HEK293 (cell line): Measurements from ENCODE around the gene VWA3A.

ENCODE experiments used
- EGR2 ChIP-seq: fragments of 450-650 bp; formaldehyde crosslinking; IDR thresholded peaks from 2 replicates; pipeline ENCODE4 v1.5.1; 2016; ENCODE audit warnings: low read depth, missing biosample characterization, missing genetic modification characterization
- GLI2 ChIP-seq: fragments of 450-650 bp; formaldehyde crosslinking; IDR thresholded peaks from 2 replicates; pipeline ENCODE4; 2017; ENCODE audit warnings: missing biosample characterization, missing genetic modification characterization, low read depth, borderline replicate concordance
- KLF1 ChIP-seq: fragments of 450-650 bp; formaldehyde crosslinking; IDR thresholded peaks from 2 replicates; pipeline ENCODE4 v1.5.1; 2016; ENCODE audit warnings: missing biosample characterization, missing genetic modification characterization
- KLF10 ChIP-seq: fragments of 450-650 bp; IDR thresholded peaks from 2 replicates; pipeline ENCODE4 v1.5.1; 2018; ENCODE audit warnings: missing biosample characterization, mild to moderate bottlenecking, missing genetic modification characterization
- KLF8 ChIP-seq: fragments of 450-650 bp; formaldehyde crosslinking; IDR thresholded peaks from 2 replicates; pipeline ENCODE4 v1.5.1; 2016; ENCODE audit warnings: missing biosample characterization, missing genetic modification characterization
- MZF1 ChIP-seq: fragments of 450-650 bp; formaldehyde crosslinking; IDR thresholded peaks from 2 replicates; pipeline ENCODE4 v1.5.1; 2017; ENCODE audit warnings: missing biosample characterization, missing genetic modification characterization, borderline replicate concordance
- SCRT1 ChIP-seq: fragments of 450-650 bp; formaldehyde crosslinking; IDR thresholded peaks from 2 replicates; pipeline ENCODE4 v1.5.1; 2016; ENCODE audit warnings: missing biosample characterization, missing genetic modification characterization, borderline replicate concordance
- YY1 ChIP-seq: fragments of 450-650 bp; formaldehyde crosslinking; IDR thresholded peaks from 2 replicates; pipeline ENCODE4 v1.5.1; 2018; ENCODE audit warnings: missing biosample characterization, missing genetic modification characterization
- ZBTB1 ChIP-seq: fragments of 450-650 bp; formaldehyde crosslinking; IDR thresholded peaks from 2 replicates; pipeline ENCODE4 v1.5.1; 2016; ENCODE audit warnings: missing biosample characterization, missing genetic modification characterization
- ZBTB8A ChIP-seq: fragments of 450-650 bp; formaldehyde crosslinking; IDR thresholded peaks from 2 replicates; pipeline ENCODE4 v1.5.1; 2016; ENCODE audit warnings: missing biosample characterization, missing genetic modification characterization
- ZFHX2 ChIP-seq: fragments of 450-650 bp; formaldehyde crosslinking; conservative IDR thresholded peaks from 2 replicates; pipeline ENCODE4 v1.5.1; 2016; ENCODE audit warnings: missing biosample characterization, missing genetic modification characterization
- ZFP41 ChIP-seq: fragments of 450-650 bp; formaldehyde crosslinking; IDR thresholded peaks from 2 replicates; pipeline ENCODE4 v1.5.1; 2016; ENCODE audit warnings: missing biosample characterization, missing genetic modification characterization, borderline replicate concordance
- ZNF121 ChIP-seq: fragments of 450-650 bp; formaldehyde crosslinking; IDR thresholded peaks from 2 replicates; pipeline ENCODE4 v1.5.1; 2016; ENCODE audit warnings: missing biosample characterization, missing genetic modification characterization
- ZNF133 ChIP-seq: fragments of 450-650 bp; formaldehyde crosslinking; IDR thresholded peaks from 2 replicates; pipeline ENCODE4 v1.5.1; 2016; ENCODE audit warnings: missing biosample characterization, missing genetic modification characterization
- ZNF169 ChIP-seq: fragments of 450-650 bp; formaldehyde crosslinking; IDR thresholded peaks from 2 replicates; pipeline ENCODE4 v1.5.1; 2016; ENCODE audit warnings: missing biosample characterization, missing genetic modification characterization
- ZNF2 ChIP-seq: fragments of 450-650 bp; formaldehyde crosslinking; IDR thresholded peaks from 2 replicates; pipeline ENCODE4 v1.5.1; 2016; ENCODE audit warnings: missing biosample characterization, missing genetic modification characterization
- ZNF324 ChIP-seq: fragments of 450-650 bp; formaldehyde crosslinking; IDR thresholded peaks from 2 replicates; pipeline ENCODE4 v1.5.1; 2016; ENCODE audit warnings: missing biosample characterization, missing genetic modification characterization
- ZNF335 ChIP-seq: fragments of 450-650 bp; formaldehyde crosslinking; conservative IDR thresholded peaks from 2 replicates; pipeline ENCODE4 v1.5.1; 2016; ENCODE audit warnings: missing biosample characterization, missing genetic modification characterization
- ZNF354C ChIP-seq: fragments of 450-650 bp; formaldehyde crosslinking; IDR thresholded peaks from 2 replicates; pipeline ENCODE4 v1.5.1; 2016; ENCODE audit warnings: missing biosample characterization, missing genetic modification characterization, low read depth, borderline replicate concordance
- ZNF37A ChIP-seq: fragments of 450-650 bp; IDR thresholded peaks from 2 replicates; pipeline ENCODE4 v1.5.1; 2018; ENCODE audit warnings: missing biosample characterization, missing genetic modification characterization
- ZNF423 ChIP-seq: fragments of 450-650 bp; formaldehyde crosslinking; IDR thresholded peaks from 2 replicates; pipeline ENCODE4 v1.5.1; 2016; ENCODE audit warnings: missing biosample characterization, missing genetic modification characterization
- ZNF514 ChIP-seq: fragments of 450-650 bp; formaldehyde crosslinking; IDR thresholded peaks from 2 replicates; pipeline ENCODE4 v1.5.1; 2016; ENCODE audit warnings: missing biosample characterization, missing genetic modification characterization
- ZNF529 ChIP-seq: fragments of 450-650 bp; formaldehyde crosslinking; IDR thresholded peaks from 2 replicates; pipeline ENCODE4 v1.5.1; 2017; ENCODE audit warnings: missing genetic modification characterization, missing biosample characterization; ENCODE audit not compliant: insufficient replicate concordance
- ZNF558 ChIP-seq: fragments of 450-650 bp; formaldehyde crosslinking; IDR thresholded peaks from 2 replicates; pipeline ENCODE4 v1.5.1; 2016; ENCODE audit warnings: missing biosample characterization, missing genetic modification characterization
- ZNF585B ChIP-seq: fragments of 450-650 bp; formaldehyde crosslinking; IDR thresholded peaks from 2 replicates; pipeline ENCODE4 v1.5.1; 2016; ENCODE audit warnings: missing biosample characterization, missing genetic modification characterization
- ZNF624 ChIP-seq: fragments of 450-650 bp; formaldehyde crosslinking; IDR thresholded peaks from 2 replicates; pipeline ENCODE4 v1.5.1; 2017; ENCODE audit warnings: missing biosample characterization, missing genetic modification characterization
- ZNF629 ChIP-seq: fragments of 450-650 bp; formaldehyde crosslinking; IDR thresholded peaks from 2 replicates; pipeline ENCODE4 v1.5.1; 2017; ENCODE audit warnings: missing biosample characterization, missing genetic modification characterization
- ZNF777 ChIP-seq: fragments of 450-650 bp; formaldehyde crosslinking; IDR thresholded peaks from 2 replicates; pipeline ENCODE4 v1.5.1; 2017; ENCODE audit warnings: missing biosample characterization, missing genetic modification characterization, borderline replicate concordance
- ZNF792 ChIP-seq: fragments of 450-650 bp; formaldehyde crosslinking; IDR thresholded peaks from 2 replicates; pipeline ENCODE4 v1.5.1; 2016; ENCODE audit warnings: missing biosample characterization, missing genetic modification characterization
- ZNF837 ChIP-seq: fragments of 450-650 bp; formaldehyde crosslinking; IDR thresholded peaks from 2 replicates; pipeline ENCODE4 v1.5.1; 2016; ENCODE audit warnings: missing biosample characterization, missing genetic modification characterization
- ZSCAN16 ChIP-seq: fragments of 450-650 bp; formaldehyde crosslinking; IDR thresholded peaks from 2 replicates; pipeline ENCODE4 v1.5.1; 2016; ENCODE audit warnings: missing biosample characterization, missing genetic modification characterization
- ZSCAN23 ChIP-seq: fragments of 450-650 bp; formaldehyde crosslinking; IDR thresholded peaks from 2 replicates; pipeline ENCODE4 v1.5.1; 2016; ENCODE audit warnings: missing biosample characterization, missing genetic modification characterization
- ZSCAN30 ChIP-seq: fragments of 450-650 bp; IDR thresholded peaks from 2 replicates; pipeline ENCODE4 v1.5.1; 2018; ENCODE audit warnings: missing biosample characterization, mild to moderate bottlenecking, missing genetic modification characterization, moderate library complexity
- ZXDB ChIP-seq: fragments of 450-650 bp; formaldehyde crosslinking; IDR thresholded peaks from 2 replicates; pipeline ENCODE4 v1.5.1; 2016; ENCODE audit warnings: missing biosample characterization, missing genetic modification characterization
- TF ChIP-seq, protein P1 (sequence below): fragments of 450-650 bp; formaldehyde crosslinking; optimal IDR thresholded peaks from 2 replicates; pipeline ENCODE3; 2016; ENCODE audit warnings: missing biosample characterization, mild to moderate bottlenecking, missing genetic modification characterization
- TF ChIP-seq, protein P2 (sequence below): fragments of 450-650 bp; formaldehyde crosslinking; IDR thresholded peaks from 2 replicates; pipeline ENCODE4 v1.5.1; 2016; ENCODE audit warnings: missing biosample characterization, missing genetic modification characterization
- TF ChIP-seq, protein P3 (sequence below): fragments of 450-650 bp; formaldehyde crosslinking; IDR thresholded peaks from 2 replicates; pipeline ENCODE4 v1.5.1; 2016; ENCODE audit warnings: missing biosample characterization, missing genetic modification characterization

Gene VWA3A

DNA sequence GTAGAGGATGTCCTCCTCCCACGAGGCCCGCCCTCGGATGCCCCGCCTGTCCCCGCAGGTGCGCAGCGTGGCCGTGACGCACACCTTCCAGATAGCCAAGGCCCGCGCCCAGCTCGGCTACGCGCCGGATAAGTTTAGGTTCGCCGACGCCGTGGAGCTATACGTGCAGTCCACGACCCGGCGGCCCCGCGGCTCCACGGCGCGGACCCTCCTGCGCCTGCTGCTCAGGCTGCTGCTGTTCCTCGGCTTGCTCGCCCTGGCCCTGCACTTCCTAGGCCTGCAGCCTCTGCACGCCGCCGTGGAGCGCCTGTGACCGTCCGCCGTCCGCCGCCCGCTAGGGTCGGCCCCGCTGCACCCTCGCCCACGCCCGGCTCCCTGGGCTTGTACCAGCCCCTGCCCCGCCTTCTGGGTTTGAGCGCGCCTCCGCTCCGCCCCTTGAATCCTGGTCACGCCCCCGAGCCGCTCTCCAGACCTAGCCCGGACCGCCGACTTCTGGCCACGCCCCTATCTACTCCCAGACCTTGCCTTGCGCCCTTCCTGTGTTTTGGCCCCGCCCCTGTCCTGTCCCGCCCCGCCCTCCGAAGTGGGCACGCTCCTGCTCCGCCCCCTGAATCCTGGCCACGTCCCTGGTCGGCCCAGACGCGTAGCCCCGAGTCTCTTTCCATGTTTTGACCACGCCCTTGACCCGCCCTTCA lies 97.9 kb downstream of the VWA3A start (continued):
- TF ChIP-seq ZNF335 (peak; percentile 65), ZNF624 (tag by site-specific recombination) (no peak), ZFP41 (tag by site-specific recombination) (no peak), ZNF558 (tag by site-specific recombination) (no peak), EGR2 (tag by site-specific recombination) (peak; percentile 86), MZF1 (no peak), ZNF324 (no peak), ZNF133 (tag by site-specific recombination) (0 out of 2 replicates have a peak, but pooled peaks have one; percentile 31), GLI2 (tag by site-specific recombination) (no peak), YY1 (tag by site-specific recombination) (0 out of 2 replicates have a peak, but pooled peaks have one; percentile 40), ZBTB1 (tag by site-specific recombination) (no peak), ZFHX2 (tag by site-specific recombination) (peak; percentile 89), ZNF514 (no peak), ZSCAN23 (no peak), ZNF423 (tag by site-specific recombination) (no peak), ZXDB (tag by site-specific recombination) (peak; percentile 66), ZBTB8A (tag by site-specific recombination) (peak; percentile 73), KLF8 (tag by site-specific recombination) (peak; percentile 94), ZNF792 (tag by site-specific recombination) (0 out of 2 replicates have a peak, but pooled peaks have one; percentile 53), KLF10 (peak; percentile 99), ZNF37A (tag by site-specific recombination) (no peak), ZNF2 (tag by site-specific recombination) (0 out of 2 replicates have a peak, but pooled peaks have one; percentile 58), ZNF169 (0 out of 2 replicates have a peak, but pooled peaks have one; percentile 37), ZSCAN16 (no peak), ZSCAN30 (tag by site-specific recombination) (no peak), SCRT1 (tag by site-specific recombination) (no peak), ZNF777 (tag by site-specific recombination) (peak; percentile 95; the same call in 1 of the 2 replicates), ZNF837 (no peak), ZNF585B (tag by site-specific recombination) (no peak), ZNF121 (no peak), ZNF629 (0 out of 2 replicates have a peak, but pooled peaks have one; percentile 26), ZNF354C (tag by site-specific recombination) (no peak), ZNF529 (no peak), KLF1 (peak; percentile 84)
- TF ChIP-seq, protein P1, sequence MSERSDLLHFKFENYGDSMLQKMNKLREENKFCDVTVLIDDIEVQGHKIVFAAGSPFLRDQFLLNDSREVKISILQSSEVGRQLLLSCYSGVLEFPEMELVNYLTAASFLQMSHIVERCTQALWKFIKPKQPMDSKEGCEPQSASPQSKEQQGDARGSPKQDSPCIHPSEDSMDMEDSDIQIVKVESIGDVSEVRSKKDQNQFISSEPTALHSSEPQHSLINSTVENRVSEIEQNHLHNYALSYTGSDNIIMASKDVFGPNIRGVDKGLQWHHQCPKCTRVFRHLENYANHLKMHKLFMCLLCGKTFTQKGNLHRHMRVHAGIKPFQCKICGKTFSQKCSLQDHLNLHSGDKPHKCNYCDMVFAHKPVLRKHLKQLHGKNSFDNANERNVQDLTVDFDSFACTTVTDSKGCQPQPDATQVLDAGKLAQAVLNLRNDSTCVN (tag by site-specific recombination), result peak; percentile 98
- TF ChIP-seq, protein P2, sequence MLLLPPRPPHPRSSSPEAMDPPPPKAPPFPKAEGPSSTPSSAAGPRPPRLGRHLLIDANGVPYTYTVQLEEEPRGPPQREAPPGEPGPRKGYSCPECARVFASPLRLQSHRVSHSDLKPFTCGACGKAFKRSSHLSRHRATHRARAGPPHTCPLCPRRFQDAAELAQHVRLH, result no peak
- TF ChIP-seq, protein P3, sequence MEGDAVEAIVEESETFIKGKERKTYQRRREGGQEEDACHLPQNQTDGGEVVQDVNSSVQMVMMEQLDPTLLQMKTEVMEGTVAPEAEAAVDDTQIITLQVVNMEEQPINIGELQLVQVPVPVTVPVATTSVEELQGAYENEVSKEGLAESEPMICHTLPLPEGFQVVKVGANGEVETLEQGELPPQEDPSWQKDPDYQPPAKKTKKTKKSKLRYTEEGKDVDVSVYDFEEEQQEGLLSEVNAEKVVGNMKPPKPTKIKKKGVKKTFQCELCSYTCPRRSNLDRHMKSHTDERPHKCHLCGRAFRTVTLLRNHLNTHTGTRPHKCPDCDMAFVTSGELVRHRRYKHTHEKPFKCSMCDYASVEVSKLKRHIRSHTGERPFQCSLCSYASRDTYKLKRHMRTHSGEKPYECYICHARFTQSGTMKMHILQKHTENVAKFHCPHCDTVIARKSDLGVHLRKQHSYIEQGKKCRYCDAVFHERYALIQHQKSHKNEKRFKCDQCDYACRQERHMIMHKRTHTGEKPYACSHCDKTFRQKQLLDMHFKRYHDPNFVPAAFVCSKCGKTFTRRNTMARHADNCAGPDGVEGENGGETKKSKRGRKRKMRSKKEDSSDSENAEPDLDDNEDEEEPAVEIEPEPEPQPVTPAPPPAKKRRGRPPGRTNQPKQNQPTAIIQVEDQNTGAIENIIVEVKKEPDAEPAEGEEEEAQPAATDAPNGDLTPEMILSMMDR, result peak; percentile 47; the same call in 1 of the 2 replicates
